BLaER1 treated with 17β-estradiol and CSF1 and Interleukin-3, amounts not matched to agents 10 nM and 100 nM (cell line): ENCODE data around the gene CHKB.
A peak's percentile ranks its signal among the peaks of the same experiment; 100 is the strongest.
"Not testable (repeated sequence)": the region's sequence is repeated elsewhere in the genome, so short reads cannot be mapped to it uniquely, and the experiment has no call there.

Experiments used
- H3K27ac ChIP-seq, 11 experiments: shearing (Covaris generic); formaldehyde crosslinking; 2 replicates each; pipeline ENCODE4 v1.8.1; 2022
- H3K27me3 ChIP-seq, 11 experiments: shearing (Covaris generic); formaldehyde crosslinking; 2 replicates each; pipeline ENCODE4 v1.8.1; 2022
- H3K36me3 ChIP-seq, 11 experiments: shearing (Covaris generic); formaldehyde crosslinking; 2 replicates each; pipeline ENCODE4 v1.8.1; 2022
- H3K4me1 ChIP-seq, 10 experiments: shearing (Covaris generic); formaldehyde crosslinking; 2 replicates each; pipeline ENCODE4 v1.8.1; 2022
- H3K4me2 ChIP-seq, 11 experiments: shearing (Covaris generic); formaldehyde crosslinking; 2 replicates each; pipeline ENCODE4 v1.8.1; 2022
- H3K4me3 ChIP-seq, 10 experiments: shearing (Covaris generic); formaldehyde crosslinking; 2 replicates each; pipeline ENCODE4 v1.8.1; 2022
- H3K9ac ChIP-seq, 11 experiments: shearing (Covaris generic); formaldehyde crosslinking; 2 replicates each; pipeline ENCODE4 v1.8.1; 2022
- H3K9me3 ChIP-seq, 11 experiments: shearing (Covaris generic); formaldehyde crosslinking; replicated peaks in 1 of 11; 2 replicates each; pipeline ENCODE4 v1.8.1; 2022
- H4K20me1 ChIP-seq, 11 experiments: shearing (Covaris generic); formaldehyde crosslinking; 2 replicates each; pipeline ENCODE4 v1.8.1; 2022
- Cebpa-rat ChIP-seq, 11 experiments: shearing (Covaris generic); IDR thresholded peaks; 2 replicates each; pipeline ENCODE4 v1.8.1; 2022

The CHKB gene

GRCh38 chr22:50625568-50626313 lies 43.1 kb upstream of the CHKB start:
- Histone ChIP-seq H3K4me1 (peaks cover 42 to 66% (median 53%) of the 10 kb centered on the region in 10 experiments), H3K4me2 (peak overlapping the region in 4 of 11 experiments; percentile 10 to 100 (median 96); a peak in 4 of 22 replicates), H3K27me3 (no peaks in the 10 kb centered on the region), H3K9me3 (no peaks in the 10 kb centered on the region), H3K4me3 (no peak overlapping the region), H4K20me1 (peaks cover 0 to 27% (median 3%) of the 10 kb centered on the region in 11 experiments; a peak in 6 of 22 replicates), H3K9ac (0 out of 22 replicates have a peak overlapping the region, but pooled peaks of 1 of the 11 experiments have one; percentile 15), H3K27ac (no peak overlapping the region), H3K36me3 (peaks cover 0 to 20% (median 8%) of the 10 kb centered on the region in 11 experiments; a peak in 11 of 22 replicates)
- no peak for TF ChIP-seq Cebpa-rat (IDR thresholded peaks at IDR 0.05)

GRCh38 chr22:50625131-50625567 lies 42.5 kb upstream of the CHKB start:
- peaks cover 42 to 68% (median 58%) of the 10 kb centered on the region in 10 experiments for H3K4me1 ChIP-seq
- peaks cover 0 to 29% (median 3%) of the 10 kb centered on the region in 11 experiments; a peak in 6 of 22 replicates for H4K20me1 ChIP-seq
- no peak overlapping the region for H3K4me3 ChIP-seq
- peaks cover 0 to 20% (median 8%) of the 10 kb centered on the region in 11 experiments; a peak in 11 of 22 replicates for H3K36me3 ChIP-seq
- H3K4me2 ChIP-seq: no peak overlapping the region
- no peak overlapping the region for H3K27ac ChIP-seq
- H3K27me3 ChIP-seq: no peaks in the 10 kb centered on the region
- no peaks in the 10 kb centered on the region for H3K9me3 ChIP-seq
- TF ChIP-seq Cebpa-rat (IDR thresholded peaks at IDR 0.05): no peak
- H3K9ac ChIP-seq: no peak overlapping the region

- no peaks in the 10 kb centered on the region for H3K27me3 ChIP-seq
- H3K4me2 ChIP-seq: no peak overlapping the region
- no peak overlapping the region for H3K4me3 ChIP-seq
- H3K4me1 ChIP-seq: peaks cover 47 to 75% (median 64%) of the 10 kb centered on the region in 10 experiments
- peaks cover 0 to 20% (median 8%) of the 10 kb centered on the region in 11 experiments; a peak in 11 of 22 replicates for H3K36me3 ChIP-seq
- H3K27ac ChIP-seq: no peak overlapping the region
- H3K9me3 ChIP-seq: no peaks in the 10 kb centered on the region
- TF ChIP-seq Cebpa-rat (IDR thresholded peaks at IDR 0.05): no peak
- peaks cover 0 to 29% (median 3%) of the 10 kb centered on the region in 11 experiments; a peak in 6 of 22 replicates for H4K20me1 ChIP-seq
- no peak overlapping the region for H3K9ac ChIP-seq
These were observed 41.9 kb upstream of the CHKB start for GRCh38 chr22:50624347-50625130.

- Histone ChIP-seq H3K4me2 (peak overlapping the region; percentile 88 to 100 (median 96)), H3K9me3 (no peaks in the 10 kb centered on the region), H3K27me3 (no peaks in the 10 kb centered on the region), H3K4me3 (peak overlapping the region in 1 of 10 experiments; percentile 62; a peak in 2 of 20 replicates), H4K20me1 (peaks cover 0 to 29% (median 3%) of the 10 kb centered on the region in 11 experiments; a peak in 6 of 22 replicates), H3K27ac (peak overlapping the region in 4 of 11 experiments; percentile 57 to 71 (median 62); a peak in 4 of 22 replicates), H3K36me3 (peaks cover 0 to 20% (median 8%) of the 10 kb centered on the region in 11 experiments; a peak in 11 of 22 replicates), H3K9ac (peak overlapping the region in 6 of 11 experiments; percentile 36 to 66 (median 52); a peak in 8 of 22 replicates), H3K4me1 (peaks cover 41 to 69% (median 55%) of the 10 kb centered on the region in 10 experiments)
- no peak for TF ChIP-seq Cebpa-rat (IDR thresholded peaks at IDR 0.05)
These were observed 40.2 kb upstream of the CHKB start for GRCh38 chr22:50622723-50623327.

GRCh38 chr22:50621948-50622722 lies 39.5 kb upstream of the CHKB start:
- peaks cover 0 to 20% (median 8%) of the 10 kb centered on the region in 11 experiments; a peak in 11 of 22 replicates for H3K36me3 ChIP-seq
- peak overlapping the region; percentile 88 to 100 (median 96) for H3K4me2 ChIP-seq
- no peak for TF ChIP-seq Cebpa-rat (IDR thresholded peaks at IDR 0.05)
- H4K20me1 ChIP-seq: peaks cover 0 to 29% (median 3%) of the 10 kb centered on the region in 11 experiments; a peak in 6 of 22 replicates
- H3K27ac ChIP-seq: peak overlapping the region in 10 of 11 experiments; percentile 29 to 71 (median 48); a peak in 20 of 22 replicates
- peak overlapping the region; percentile 36 to 75 (median 56); a peak in 20 of 22 replicates for H3K9ac ChIP-seq
- H3K4me1 ChIP-seq: peaks cover 37 to 64% (median 50%) of the 10 kb centered on the region in 10 experiments
- H3K4me3 ChIP-seq: peak overlapping the region; percentile 49 to 69 (median 56)
- no peaks in the 10 kb centered on the region for H3K27me3 ChIP-seq
- H3K9me3 ChIP-seq: no peaks in the 10 kb centered on the region

- peak overlapping the region; percentile 49 to 69 (median 56) for H3K4me3 ChIP-seq
- peaks cover 0 to 25% (median 0%) of the 10 kb centered on the region in 11 experiments; a peak in 6 of 22 replicates for H4K20me1 ChIP-seq
- H3K4me2 ChIP-seq: peak overlapping the region; percentile 88 to 100 (median 96)
- peak overlapping the region; percentile 36 to 75 (median 56); a peak in 20 of 22 replicates for H3K9ac ChIP-seq
- H3K27ac ChIP-seq: peak overlapping the region in 10 of 11 experiments; percentile 29 to 71 (median 48); a peak in 19 of 22 replicates
- no peaks in the 10 kb centered on the region for H3K27me3 ChIP-seq
- no peaks in the 10 kb centered on the region for H3K9me3 ChIP-seq
- H3K36me3 ChIP-seq: peaks cover 0 to 17% (median 8%) of the 10 kb centered on the region in 11 experiments; a peak in 11 of 22 replicates
- H3K4me1 ChIP-seq: peaks cover 30 to 57% (median 43%) of the 10 kb centered on the region in 10 experiments
- TF ChIP-seq Cebpa-rat (IDR thresholded peaks at IDR 0.05): no peak
These were observed 38.8 kb upstream of the CHKB start for GRCh38 chr22:50621356-50621880.

GRCh38 chr22:50620593-50621355 lies 38.1 kb upstream of the CHKB start:
- no peaks in the 10 kb centered on the region for H3K9me3 ChIP-seq
- peaks cover 0 to 19% (median 0%) of the 10 kb centered on the region in 11 experiments; a peak in 3 of 22 replicates for H4K20me1 ChIP-seq
- peak overlapping the region; percentile 49 to 69 (median 56) for H3K4me3 ChIP-seq
- peak in 2 of 11 experiments; percentile 40 to 66; a peak in 3 of 22 replicates for TF ChIP-seq Cebpa-rat (IDR thresholded peaks at IDR 0.05)
- peak overlapping the region in 6 of 11 experiments; percentile 6 to 71 (median 60); a peak in 10 of 22 replicates for H3K27ac ChIP-seq
- H3K4me2 ChIP-seq: peak overlapping the region; percentile 88 to 100 (median 96)
- peaks cover 27 to 51% (median 39%) of the 10 kb centered on the region in 10 experiments for H3K4me1 ChIP-seq
- H3K9ac ChIP-seq: peak overlapping the region in 10 of 11 experiments; percentile 36 to 75 (median 56); a peak in 19 of 22 replicates
- H3K36me3 ChIP-seq: peaks cover 0 to 11% (median 4%) of the 10 kb centered on the region in 11 experiments; a peak in 11 of 22 replicates
- no peaks in the 10 kb centered on the region for H3K27me3 ChIP-seq

- H3K4me1 ChIP-seq, H3K9ac ChIP-seq, H3K27ac ChIP-seq, H3K27me3 ChIP-seq, H3K4me3 ChIP-seq, H3K4me2 ChIP-seq, H3K36me3 ChIP-seq, H4K20me1 ChIP-seq, H3K9me3 ChIP-seq: not testable (repeated sequence)
These were observed 31.6 kb upstream of the CHKB start for GRCh38 chr22:50614296-50614695.
